Neural cell (in vitro differentiated cells): Measurements from ENCODE around the gene SORCS1.

Experiments used
- EP300 ChIP-seq: fragments of 450-650 bp; conservative IDR thresholded peaks from 2 replicates; pipeline ENCODE4 v1.6.1; 2014; ENCODE audit warnings: antibody characterized with exemption, mild to moderate bottlenecking, moderate library complexity; ENCODE audit not compliant: poor library complexity, severe bottlenecking
- EZH2 ChIP-seq: fragments of 200-600, 300-800 bp; shearing (Covaris generic), sonication (generic); IDR thresholded peaks from 2 replicates; pipeline ENCODE4 v1.6.1; 2014; ENCODE audit warnings: antibody characterized with exemption, low read length, borderline replicate concordance, mild to moderate bottlenecking; ENCODE audit not compliant: insufficient read depth, poor library complexity, severe bottlenecking
- POLR2AphosphoS5 ChIP-seq: IDR thresholded peaks from 2 replicates; pipeline ENCODE4 v1.6.1; 2012
- RAD21 ChIP-seq: fragments of 450-650 bp; conservative IDR thresholded peaks from 2 replicates; pipeline ENCODE4 v1.6.1; 2014; ENCODE audit warnings: antibody characterized with exemption, mild to moderate bottlenecking, moderate library complexity
- SMC3 ChIP-seq: fragments of 450-650 bp; conservative IDR thresholded peaks from 2 replicates; pipeline ENCODE4 v1.6.1; 2014; ENCODE audit warnings: antibody characterized with exemption, mild to moderate bottlenecking, moderate library complexity; ENCODE audit not compliant: poor library complexity
- TAF1 ChIP-seq: IDR thresholded peaks from 2 replicates; pipeline ENCODE4 v1.6.1; 2012; ENCODE audit warnings: low read depth
- TF ChIP-seq, protein P1 (sequence below): fragments of 450-650 bp; IDR thresholded peaks from 2 replicates; pipeline ENCODE4 v1.5.1; 2014; ENCODE audit warnings: antibody characterized with exemption, mild to moderate bottlenecking, moderate library complexity; ENCODE audit not compliant: poor library complexity, severe bottlenecking

DNA sequence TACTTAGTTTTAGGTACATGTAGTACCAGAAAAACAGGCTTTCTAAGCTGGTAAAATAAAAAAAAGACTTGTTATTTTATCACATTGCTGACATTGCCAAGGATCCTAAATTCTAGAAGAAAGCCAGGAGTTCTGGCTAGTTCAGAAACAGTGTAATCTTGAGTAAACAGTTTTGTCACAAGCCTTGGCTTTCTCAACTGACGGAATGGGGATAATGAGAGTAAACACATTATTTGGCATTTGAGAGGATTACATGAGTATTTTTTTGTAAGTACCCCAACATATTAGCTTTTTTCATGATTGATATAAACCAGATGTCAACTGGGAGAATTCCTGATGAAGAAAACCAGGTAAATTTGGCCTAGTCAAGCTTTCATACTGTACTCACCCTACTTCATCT is 269.8 kb downstream of the SORCS1 start:
- TF ChIP-seq, protein P1, sequence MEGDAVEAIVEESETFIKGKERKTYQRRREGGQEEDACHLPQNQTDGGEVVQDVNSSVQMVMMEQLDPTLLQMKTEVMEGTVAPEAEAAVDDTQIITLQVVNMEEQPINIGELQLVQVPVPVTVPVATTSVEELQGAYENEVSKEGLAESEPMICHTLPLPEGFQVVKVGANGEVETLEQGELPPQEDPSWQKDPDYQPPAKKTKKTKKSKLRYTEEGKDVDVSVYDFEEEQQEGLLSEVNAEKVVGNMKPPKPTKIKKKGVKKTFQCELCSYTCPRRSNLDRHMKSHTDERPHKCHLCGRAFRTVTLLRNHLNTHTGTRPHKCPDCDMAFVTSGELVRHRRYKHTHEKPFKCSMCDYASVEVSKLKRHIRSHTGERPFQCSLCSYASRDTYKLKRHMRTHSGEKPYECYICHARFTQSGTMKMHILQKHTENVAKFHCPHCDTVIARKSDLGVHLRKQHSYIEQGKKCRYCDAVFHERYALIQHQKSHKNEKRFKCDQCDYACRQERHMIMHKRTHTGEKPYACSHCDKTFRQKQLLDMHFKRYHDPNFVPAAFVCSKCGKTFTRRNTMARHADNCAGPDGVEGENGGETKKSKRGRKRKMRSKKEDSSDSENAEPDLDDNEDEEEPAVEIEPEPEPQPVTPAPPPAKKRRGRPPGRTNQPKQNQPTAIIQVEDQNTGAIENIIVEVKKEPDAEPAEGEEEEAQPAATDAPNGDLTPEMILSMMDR, result no peak
- TF ChIP-seq EP300, result no peak
- no peak for TF ChIP-seq POLR2AphosphoS5
- TF ChIP-seq RAD21, result no peak
- TF ChIP-seq TAF1, result no peak
- no peak for TF ChIP-seq EZH2
- no peak for TF ChIP-seq SMC3
